OCI-LY1 (cell line): ENCODE measurements around the gene LPO.

ENCODE experiments used
- EZH2 ChIP-seq: fragments of 200-600 bp; sonication (generic), shearing (Covaris generic); IDR thresholded peaks from 2 replicates; pipeline ENCODE4 v1.8.0; 2017; ENCODE audit warnings: borderline replicate concordance, mixed run types, mild to moderate bottlenecking, antibody characterized with exemption, low read length, moderate library complexity, mixed read lengths
- TF ChIP-seq, protein P1 (sequence below): fragments of 200-600 bp; sonication (generic), shearing (Covaris generic); IDR thresholded peaks from 2 replicates; pipeline ENCODE4 v1.5.1; 2017; ENCODE audit warnings: mild to moderate bottlenecking, antibody characterized with exemption, low read length, moderate library complexity, mixed read lengths

DNA sequence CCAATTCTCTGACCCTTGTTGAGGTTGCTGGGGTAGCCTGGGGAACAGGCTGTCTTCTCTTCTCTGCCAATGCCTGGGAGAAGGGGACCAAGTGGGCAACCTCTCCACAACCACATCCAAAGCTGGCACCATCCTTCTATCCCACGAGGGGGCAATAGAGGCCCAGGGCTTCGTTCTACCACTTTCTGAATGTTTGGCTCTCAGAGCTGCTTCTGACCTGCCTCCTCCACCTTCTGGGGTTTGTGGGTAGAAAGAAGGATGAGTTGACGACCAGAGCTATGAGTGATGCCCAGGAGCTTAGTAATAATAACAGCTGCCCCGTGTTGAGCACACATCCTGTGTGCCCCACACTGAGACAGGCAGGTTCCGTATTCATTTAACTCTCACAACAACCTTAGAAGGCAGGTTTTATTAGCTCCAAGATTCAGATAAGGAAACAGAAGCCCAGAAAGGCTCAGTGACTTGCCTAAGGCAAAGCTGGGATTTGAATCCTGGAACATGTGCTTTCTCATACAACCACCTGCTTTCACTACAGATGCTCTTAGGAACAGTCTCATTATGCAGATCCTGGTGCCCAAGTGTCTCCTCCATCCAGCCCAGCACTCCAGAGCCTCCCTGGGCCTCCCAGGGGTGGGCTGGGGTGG, 79.2 kb downstream of the LPO start:
- TF ChIP-seq, protein P1, sequence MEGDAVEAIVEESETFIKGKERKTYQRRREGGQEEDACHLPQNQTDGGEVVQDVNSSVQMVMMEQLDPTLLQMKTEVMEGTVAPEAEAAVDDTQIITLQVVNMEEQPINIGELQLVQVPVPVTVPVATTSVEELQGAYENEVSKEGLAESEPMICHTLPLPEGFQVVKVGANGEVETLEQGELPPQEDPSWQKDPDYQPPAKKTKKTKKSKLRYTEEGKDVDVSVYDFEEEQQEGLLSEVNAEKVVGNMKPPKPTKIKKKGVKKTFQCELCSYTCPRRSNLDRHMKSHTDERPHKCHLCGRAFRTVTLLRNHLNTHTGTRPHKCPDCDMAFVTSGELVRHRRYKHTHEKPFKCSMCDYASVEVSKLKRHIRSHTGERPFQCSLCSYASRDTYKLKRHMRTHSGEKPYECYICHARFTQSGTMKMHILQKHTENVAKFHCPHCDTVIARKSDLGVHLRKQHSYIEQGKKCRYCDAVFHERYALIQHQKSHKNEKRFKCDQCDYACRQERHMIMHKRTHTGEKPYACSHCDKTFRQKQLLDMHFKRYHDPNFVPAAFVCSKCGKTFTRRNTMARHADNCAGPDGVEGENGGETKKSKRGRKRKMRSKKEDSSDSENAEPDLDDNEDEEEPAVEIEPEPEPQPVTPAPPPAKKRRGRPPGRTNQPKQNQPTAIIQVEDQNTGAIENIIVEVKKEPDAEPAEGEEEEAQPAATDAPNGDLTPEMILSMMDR: peak; percentile 87
- TF ChIP-seq EZH2: no peak
